ENCODE data around the gene CDH4.

DNA sequence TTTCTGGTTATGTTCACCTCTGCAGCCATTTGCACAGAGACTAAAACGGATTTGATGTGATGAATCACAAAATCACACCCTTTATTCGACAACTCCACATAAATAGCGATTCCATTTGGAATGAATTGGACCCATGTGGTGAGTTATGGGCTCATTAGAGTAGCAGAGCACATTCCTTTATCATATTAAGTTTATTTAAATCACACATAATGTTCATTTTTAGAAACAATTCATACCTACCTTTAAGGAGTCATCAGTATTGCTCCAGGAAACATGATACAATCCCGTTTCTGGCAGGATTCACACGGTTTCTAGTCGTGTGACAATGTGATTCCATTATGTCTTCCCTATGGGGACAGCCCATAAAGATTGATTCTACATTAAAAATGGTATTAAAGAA is 303.5 kb downstream of the CDH4 start:
- TF ChIP-seq POLR2A (IDR thresholded peaks at IDR 0.05): no peak
- TF ChIP-seq, protein P1, sequence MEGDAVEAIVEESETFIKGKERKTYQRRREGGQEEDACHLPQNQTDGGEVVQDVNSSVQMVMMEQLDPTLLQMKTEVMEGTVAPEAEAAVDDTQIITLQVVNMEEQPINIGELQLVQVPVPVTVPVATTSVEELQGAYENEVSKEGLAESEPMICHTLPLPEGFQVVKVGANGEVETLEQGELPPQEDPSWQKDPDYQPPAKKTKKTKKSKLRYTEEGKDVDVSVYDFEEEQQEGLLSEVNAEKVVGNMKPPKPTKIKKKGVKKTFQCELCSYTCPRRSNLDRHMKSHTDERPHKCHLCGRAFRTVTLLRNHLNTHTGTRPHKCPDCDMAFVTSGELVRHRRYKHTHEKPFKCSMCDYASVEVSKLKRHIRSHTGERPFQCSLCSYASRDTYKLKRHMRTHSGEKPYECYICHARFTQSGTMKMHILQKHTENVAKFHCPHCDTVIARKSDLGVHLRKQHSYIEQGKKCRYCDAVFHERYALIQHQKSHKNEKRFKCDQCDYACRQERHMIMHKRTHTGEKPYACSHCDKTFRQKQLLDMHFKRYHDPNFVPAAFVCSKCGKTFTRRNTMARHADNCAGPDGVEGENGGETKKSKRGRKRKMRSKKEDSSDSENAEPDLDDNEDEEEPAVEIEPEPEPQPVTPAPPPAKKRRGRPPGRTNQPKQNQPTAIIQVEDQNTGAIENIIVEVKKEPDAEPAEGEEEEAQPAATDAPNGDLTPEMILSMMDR (IDR thresholded peaks at IDR 0.05): no peak
